ENCODE results near the gene ARSG.

The ARSG gene

DNA sequence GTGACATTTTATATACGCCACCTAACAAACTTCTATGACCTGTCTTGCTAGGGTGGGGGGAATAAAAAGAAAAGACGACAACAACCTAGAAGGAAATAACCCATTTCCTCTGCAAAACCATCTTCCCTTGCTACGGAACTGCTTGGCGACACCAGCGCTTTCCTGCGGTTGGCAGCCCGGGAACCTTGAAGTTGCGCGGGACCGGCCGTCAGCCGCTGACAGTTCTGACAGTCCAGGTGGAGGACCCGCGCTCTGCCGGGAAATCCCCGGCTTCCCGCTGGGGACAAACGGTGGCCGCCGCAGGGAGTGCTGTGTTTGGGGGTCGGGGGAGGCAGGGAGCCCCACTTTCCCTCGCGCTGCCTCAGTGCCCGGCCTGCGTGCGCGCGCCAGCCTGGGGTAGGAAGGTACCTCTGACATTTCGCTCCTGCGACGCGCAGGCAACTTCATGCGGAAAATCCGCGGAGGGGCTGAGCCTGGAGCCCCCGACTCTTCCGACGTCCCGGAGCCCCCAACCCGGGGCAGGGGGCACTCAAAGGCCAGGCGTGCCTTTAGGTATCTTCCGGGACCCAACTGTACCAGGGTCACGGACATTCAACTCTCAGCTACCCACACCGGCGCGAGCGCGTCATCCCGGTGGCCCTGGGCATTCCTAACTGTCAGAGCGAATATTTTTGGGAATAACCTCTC is 884 bp upstream of the ARSG start:
- H3K4me3 ChIP-seq (ENCODE audit: low read depth, low read length): peak overlapping the region; percentile 69
- TF ChIP-seq, protein P1, sequence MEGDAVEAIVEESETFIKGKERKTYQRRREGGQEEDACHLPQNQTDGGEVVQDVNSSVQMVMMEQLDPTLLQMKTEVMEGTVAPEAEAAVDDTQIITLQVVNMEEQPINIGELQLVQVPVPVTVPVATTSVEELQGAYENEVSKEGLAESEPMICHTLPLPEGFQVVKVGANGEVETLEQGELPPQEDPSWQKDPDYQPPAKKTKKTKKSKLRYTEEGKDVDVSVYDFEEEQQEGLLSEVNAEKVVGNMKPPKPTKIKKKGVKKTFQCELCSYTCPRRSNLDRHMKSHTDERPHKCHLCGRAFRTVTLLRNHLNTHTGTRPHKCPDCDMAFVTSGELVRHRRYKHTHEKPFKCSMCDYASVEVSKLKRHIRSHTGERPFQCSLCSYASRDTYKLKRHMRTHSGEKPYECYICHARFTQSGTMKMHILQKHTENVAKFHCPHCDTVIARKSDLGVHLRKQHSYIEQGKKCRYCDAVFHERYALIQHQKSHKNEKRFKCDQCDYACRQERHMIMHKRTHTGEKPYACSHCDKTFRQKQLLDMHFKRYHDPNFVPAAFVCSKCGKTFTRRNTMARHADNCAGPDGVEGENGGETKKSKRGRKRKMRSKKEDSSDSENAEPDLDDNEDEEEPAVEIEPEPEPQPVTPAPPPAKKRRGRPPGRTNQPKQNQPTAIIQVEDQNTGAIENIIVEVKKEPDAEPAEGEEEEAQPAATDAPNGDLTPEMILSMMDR (IDR thresholded peaks at IDR 0.05; ENCODE audit: low read depth, low read length): no peak

DNA sequence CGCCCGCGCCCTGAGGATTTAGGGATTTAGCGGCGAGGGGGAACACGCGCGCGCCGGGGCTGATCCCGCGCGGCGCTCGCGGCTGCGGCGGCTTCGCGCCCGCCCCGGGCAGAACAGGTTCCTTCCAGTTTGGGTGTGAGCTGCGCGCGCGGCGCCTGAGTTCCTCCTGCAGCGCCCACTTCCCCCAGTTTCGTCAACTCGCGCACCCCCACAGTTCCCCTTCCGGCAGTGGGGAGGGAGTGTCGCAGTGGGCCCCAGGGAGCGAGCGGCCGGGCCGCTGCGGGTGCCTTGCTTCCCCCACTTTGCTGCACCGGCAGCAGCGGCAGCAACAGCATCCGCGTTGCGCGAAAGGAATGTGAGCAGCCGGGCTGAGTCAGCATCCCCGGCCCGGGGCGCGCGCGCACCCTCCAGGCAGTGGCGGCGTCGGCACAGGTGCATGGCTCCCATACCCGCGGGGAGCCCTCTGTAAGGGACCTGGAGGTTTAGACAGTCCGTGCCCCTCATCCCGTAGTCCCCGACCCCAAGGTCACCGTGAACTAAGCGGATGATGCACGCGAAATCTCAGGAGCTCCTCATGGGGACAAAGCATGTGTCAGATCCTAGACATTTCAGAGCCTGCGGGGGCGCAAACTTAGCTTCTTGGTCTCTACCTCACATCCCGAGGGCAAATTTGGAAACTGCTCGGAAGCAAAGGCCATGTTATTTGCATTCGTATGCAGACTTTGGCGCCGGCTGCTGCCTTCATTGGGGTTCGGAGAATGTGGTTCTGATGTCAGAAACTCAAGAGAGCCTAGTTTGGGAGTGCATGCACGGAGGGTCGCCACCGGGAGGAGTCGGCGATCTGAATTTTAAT is 767 bp downstream of the ARSG start:
- TF ChIP-seq, protein P1 (IDR thresholded peaks at IDR 0.05; ENCODE audit: low read depth, low read length): no peak
- peak overlapping the region; percentile 69 for H3K4me3 ChIP-seq (ENCODE audit: low read depth, low read length)

DNA sequence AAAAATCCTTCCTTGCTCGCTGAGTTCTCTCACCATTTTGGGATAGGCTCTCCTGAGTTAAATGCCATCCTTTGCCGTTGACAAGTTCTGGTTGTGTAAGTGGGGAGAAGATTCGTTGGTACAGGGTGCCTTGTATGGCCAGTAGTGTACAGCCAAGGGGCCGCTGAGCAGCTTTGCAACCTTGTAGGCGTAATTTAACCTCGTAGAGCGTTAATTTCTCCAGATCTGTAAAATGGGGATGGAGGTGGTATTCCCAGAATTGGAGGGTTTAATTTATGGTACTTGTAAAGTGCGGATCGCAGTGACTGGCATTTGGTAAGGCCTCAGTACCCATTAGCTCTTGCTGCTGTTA is 1.4 kb downstream of the ARSG start:
- H3K4me3 ChIP-seq (ENCODE audit: low read depth, low read length): no peak overlapping the region
- TF ChIP-seq, protein P1 (IDR thresholded peaks at IDR 0.05; ENCODE audit: low read depth, low read length): no peak

DNA sequence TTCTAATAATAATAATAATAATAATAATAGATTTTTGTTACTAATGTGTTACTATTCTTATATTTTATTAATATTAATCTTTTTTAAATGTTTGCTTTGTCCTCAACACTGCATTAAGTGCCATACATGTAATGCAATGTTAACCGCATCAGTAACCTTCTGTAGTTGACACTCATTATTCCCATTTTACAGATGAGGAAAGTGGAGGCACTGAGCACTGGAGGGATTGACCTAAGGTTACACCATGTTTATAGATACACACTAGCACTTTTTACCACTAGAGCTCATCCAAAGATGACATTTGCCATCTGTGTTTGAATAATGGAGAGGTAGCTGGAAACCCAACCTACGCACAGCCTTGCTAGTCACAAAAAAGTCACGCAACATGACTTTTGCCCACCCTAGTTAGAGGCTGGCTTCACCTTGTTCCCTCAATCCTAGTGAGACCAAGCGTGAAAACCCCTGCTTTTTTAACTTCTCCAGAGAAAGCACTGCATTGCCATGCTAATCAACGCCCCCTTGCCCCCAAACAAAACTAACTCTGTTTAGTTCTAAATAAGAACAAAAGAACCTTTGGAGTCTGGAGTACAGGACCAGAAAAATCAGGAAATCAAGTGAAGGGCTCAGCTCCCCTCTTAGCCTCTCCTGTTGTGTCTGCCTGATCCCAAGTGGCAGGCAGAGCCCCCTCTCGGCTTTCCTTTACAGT is 2.3 kb downstream of the ARSG start:
- TF ChIP-seq, protein P1 (IDR thresholded peaks at IDR 0.05; ENCODE audit: low read depth, low read length): no peak
- no peak overlapping the region for H3K4me3 ChIP-seq (ENCODE audit: low read depth, low read length)

DNA sequence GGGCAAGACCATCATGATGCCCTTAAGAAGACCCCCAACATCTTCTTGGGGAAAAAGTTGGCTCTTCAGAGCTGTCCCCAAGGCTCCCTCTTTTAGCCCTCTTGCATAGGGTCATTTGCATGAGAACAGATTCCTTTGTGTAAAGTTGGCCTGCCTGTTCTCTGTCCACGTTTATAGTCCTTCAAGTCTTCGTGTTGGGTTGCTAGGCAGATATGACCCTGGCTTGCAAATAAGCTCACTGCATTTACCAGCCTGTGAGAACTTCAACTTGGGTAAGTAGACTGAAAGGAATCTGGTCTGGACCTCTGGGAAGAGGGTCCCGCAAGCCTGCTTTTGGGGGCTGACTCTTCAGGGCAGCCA is 2.9 kb downstream of the ARSG start:
- TF ChIP-seq, protein P1 (IDR thresholded peaks at IDR 0.05; ENCODE audit: low read depth, low read length): no peak
- no peak overlapping the region for H3K4me3 ChIP-seq (ENCODE audit: low read depth, low read length)

DNA sequence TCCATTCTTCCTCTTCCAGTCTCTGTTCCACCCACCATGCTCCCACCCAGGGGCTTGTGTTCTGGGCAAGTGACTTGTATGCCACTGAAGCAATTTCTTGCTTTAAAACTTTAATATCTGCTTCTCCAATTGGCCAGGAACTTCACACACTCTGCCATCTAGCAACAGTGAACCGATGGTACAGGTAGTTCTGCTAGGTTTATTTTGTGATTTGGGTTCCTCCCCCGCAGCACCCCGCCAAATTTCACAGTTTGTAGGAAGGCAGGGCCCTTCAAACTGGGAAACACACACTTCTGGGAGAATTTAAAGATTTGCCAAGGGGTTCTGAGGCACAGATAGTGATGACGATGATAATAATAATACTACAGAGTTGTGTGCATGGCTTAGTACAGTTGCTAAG is 3.3 kb downstream of the ARSG start:
- H3K4me3 ChIP-seq (ENCODE audit: low read depth, low read length): no peak overlapping the region
- TF ChIP-seq, protein P1 (IDR thresholded peaks at IDR 0.05; ENCODE audit: low read depth, low read length): no peak

DNA sequence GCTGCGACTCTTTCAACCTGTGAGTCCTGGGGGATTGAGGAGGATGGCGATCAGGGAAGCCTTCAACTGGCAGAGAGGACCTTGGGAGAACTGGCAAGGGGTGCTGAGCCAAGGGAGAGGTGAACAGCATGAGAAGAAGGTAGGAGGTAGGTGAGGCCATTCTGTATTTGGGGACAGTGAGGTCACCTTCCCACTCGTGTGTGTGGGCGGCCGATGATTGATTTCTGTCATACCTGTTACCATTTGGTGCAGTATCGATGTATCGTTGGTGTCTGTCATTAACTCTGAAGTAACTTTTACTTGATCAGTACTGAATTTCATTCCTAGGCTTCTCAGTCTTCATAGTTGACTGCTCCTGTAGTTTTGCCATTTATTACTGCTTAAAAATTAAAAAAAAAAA is 3.8 kb downstream of the ARSG start:
- no peak overlapping the region for H3K4me3 ChIP-seq (ENCODE audit: low read depth, low read length)
- TF ChIP-seq, protein P1 (IDR thresholded peaks at IDR 0.05; ENCODE audit: low read depth, low read length): no peak

Measured in WI38 (cell line).